ENCODE measurements around the gene AOAH. TPM values are rescaled to one million over a fixed set of nuclear protein-coding genes. Genes with fewer than 3 reads are reported as not detected.

The AOAH gene
- total and polyA plus RNA-seq, 2 experiments from 2014 or later: not detected

DNA sequence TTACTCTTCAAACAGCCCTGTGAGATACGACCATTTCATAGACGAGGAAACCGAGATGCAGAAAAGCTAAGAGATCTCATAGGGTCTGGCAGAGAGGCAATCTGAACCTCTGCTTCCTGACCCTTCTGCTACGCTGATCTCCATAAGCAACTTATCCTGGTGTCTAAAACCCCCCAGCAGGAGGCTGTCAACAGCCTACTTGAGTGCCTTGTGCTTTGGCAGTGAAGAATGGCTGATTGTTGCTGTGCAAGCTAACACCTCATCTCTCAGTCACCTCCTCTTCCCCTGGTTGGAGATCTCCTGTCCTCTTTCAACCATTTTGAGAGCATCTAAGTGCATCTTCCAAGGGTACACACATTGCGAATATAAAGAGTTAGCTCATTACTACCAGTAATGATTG is 86.2 kb downstream of the AOAH start:
- Histone ChIP-seq H3K36me3 (no peaks in the 10 kb centered on the region), H3K4me1 (ENCODE audit: low read depth) (no peaks in the 10 kb centered on the region), H3K27ac (no peak overlapping the region), H3K27me3 (no peaks in the 10 kb centered on the region), H3K4me3 (no peak overlapping the region), H3K9me3 (ENCODE audit: low read depth) (no peaks in the 10 kb centered on the region)
- TF ChIP-seq, protein P1, sequence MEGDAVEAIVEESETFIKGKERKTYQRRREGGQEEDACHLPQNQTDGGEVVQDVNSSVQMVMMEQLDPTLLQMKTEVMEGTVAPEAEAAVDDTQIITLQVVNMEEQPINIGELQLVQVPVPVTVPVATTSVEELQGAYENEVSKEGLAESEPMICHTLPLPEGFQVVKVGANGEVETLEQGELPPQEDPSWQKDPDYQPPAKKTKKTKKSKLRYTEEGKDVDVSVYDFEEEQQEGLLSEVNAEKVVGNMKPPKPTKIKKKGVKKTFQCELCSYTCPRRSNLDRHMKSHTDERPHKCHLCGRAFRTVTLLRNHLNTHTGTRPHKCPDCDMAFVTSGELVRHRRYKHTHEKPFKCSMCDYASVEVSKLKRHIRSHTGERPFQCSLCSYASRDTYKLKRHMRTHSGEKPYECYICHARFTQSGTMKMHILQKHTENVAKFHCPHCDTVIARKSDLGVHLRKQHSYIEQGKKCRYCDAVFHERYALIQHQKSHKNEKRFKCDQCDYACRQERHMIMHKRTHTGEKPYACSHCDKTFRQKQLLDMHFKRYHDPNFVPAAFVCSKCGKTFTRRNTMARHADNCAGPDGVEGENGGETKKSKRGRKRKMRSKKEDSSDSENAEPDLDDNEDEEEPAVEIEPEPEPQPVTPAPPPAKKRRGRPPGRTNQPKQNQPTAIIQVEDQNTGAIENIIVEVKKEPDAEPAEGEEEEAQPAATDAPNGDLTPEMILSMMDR (IDR thresholded peaks at IDR 0.05; ENCODE audit: low read depth, low read length): no peak
- no peak for DNase-seq (ENCODE audit: low read depth in 1 of 2, low spot score in 1 of 2)

- Histone ChIP-seq H3K4me3 (no peak overlapping the region), H3K27me3 (no peaks in the 10 kb centered on the region), H3K27ac (no peak overlapping the region), H3K36me3 (no peaks in the 10 kb centered on the region), H3K9me3 (ENCODE audit: low read depth) (no peaks in the 10 kb centered on the region), H3K4me1 (ENCODE audit: low read depth) (no peaks in the 10 kb centered on the region)
- TF ChIP-seq, protein P1 (IDR thresholded peaks at IDR 0.05; ENCODE audit: low read depth, low read length): no peak
- DNase-seq (ENCODE audit: low read depth in 1 of 2, low spot score in 1 of 2): no peak
Observed at GRCh38 chr7:36637417-36637816, 86.9 kb downstream of the AOAH start.

GRCh38 chr7:36636126-36636525 is 88.2 kb downstream of the AOAH start:
- Histone ChIP-seq H3K4me1 (ENCODE audit: low read depth) (no peaks in the 10 kb centered on the region), H3K9me3 (ENCODE audit: low read depth) (no peaks in the 10 kb centered on the region), H3K4me3 (no peak overlapping the region), H3K36me3 (no peaks in the 10 kb centered on the region), H3K27me3 (no peaks in the 10 kb centered on the region), H3K27ac (no peak overlapping the region)
- TF ChIP-seq, protein P1 (IDR thresholded peaks at IDR 0.05; ENCODE audit: low read depth, low read length): no peak
- DNase-seq (ENCODE audit: low read depth in 1 of 2, low spot score in 1 of 2): no peak

DNA sequence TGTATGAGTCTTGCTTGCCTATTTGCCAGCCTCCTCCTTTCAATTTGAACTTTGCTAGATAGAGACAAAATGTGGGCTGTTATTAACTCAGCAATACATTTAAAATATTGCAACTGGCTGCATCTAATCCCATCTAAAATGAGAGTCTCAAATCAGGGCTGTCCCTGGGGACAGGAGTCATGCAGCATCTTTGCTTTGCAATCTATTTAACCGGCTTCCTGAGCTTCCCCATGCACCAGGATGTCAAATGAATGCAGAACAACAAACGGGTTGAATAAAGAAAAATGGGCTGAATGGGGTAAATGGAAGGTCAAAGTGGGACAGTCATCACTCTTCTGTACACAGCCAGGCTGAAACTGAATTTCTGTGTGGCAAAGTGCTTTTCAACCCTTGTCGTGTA is 89.2 kb downstream of the AOAH start:
- H3K4me1 ChIP-seq (ENCODE audit: low read depth): no peaks in the 10 kb centered on the region
- no peaks in the 10 kb centered on the region for H3K36me3 ChIP-seq
- DNase-seq (ENCODE audit: low read depth in 1 of 2, low spot score in 1 of 2): no peak
- TF ChIP-seq, protein P1 (IDR thresholded peaks at IDR 0.05; ENCODE audit: low read depth, low read length): no peak
- no peaks in the 10 kb centered on the region for H3K27me3 ChIP-seq
- no peak overlapping the region for H3K4me3 ChIP-seq
- no peaks in the 10 kb centered on the region for H3K9me3 ChIP-seq (ENCODE audit: low read depth)
- no peak overlapping the region for H3K27ac ChIP-seq

GRCh38 chr7:36633377-36633776 is 90.9 kb downstream of the AOAH start:
- DNase-seq (ENCODE audit: low read depth in 1 of 2, low spot score in 1 of 2): no peak
- Histone ChIP-seq H3K27ac (no peak overlapping the region), H3K9me3 (ENCODE audit: low read depth) (no peaks in the 10 kb centered on the region), H3K27me3 (no peaks in the 10 kb centered on the region), H3K4me3 (no peak overlapping the region), H3K4me1 (ENCODE audit: low read depth) (no peaks in the 10 kb centered on the region), H3K36me3 (no peaks in the 10 kb centered on the region)
- TF ChIP-seq, protein P1 (IDR thresholded peaks at IDR 0.05; ENCODE audit: low read depth, low read length): no peak

GRCh38 chr7:36630112-36630650 is 94.1 kb downstream of the AOAH start:
- no peaks in the 10 kb centered on the region for H3K9me3 ChIP-seq (ENCODE audit: low read depth)
- H3K27ac ChIP-seq: no peak overlapping the region
- H3K27me3 ChIP-seq: no peaks in the 10 kb centered on the region
- H3K36me3 ChIP-seq: no peaks in the 10 kb centered on the region
- TF ChIP-seq, protein P1 (IDR thresholded peaks at IDR 0.05; ENCODE audit: low read depth, low read length): no peak
- no peak for DNase-seq (ENCODE audit: low read depth in 1 of 2, low spot score in 1 of 2)
- H3K4me3 ChIP-seq: no peak overlapping the region
- no peaks in the 10 kb centered on the region for H3K4me1 ChIP-seq (ENCODE audit: low read depth)

All from cardiac muscle cell (in vitro differentiated cells and primary cell).